ENCODE data around the gene RPL7L1. TPM values are rescaled to one million over a fixed set of nuclear protein-coding genes. Genes with fewer than 3 reads are reported as not detected.
"Not testable (repeated sequence)": the region's sequence is repeated elsewhere in the genome, so short reads cannot be mapped to it uniquely, and the experiment has no call there.

Gene RPL7L1
- total and polyA plus RNA-seq, 4 donors: 105 to 117 (median 108) TPM

GRCh38 chr6:42860481-42860880, 18.9 kb upstream of the RPL7L1 start:
- H3K4me3 ChIP-seq (ENCODE audit: low read depth, low read length): no peak overlapping the region
- no peaks in the 10 kb centered on the region for H3K4me1 ChIP-seq (ENCODE audit: control insufficient read depth, insufficient read depth, low read length)
- WGBS (ENCODE audit: insufficient coverage): 96% methylated on average over 4 of the region's 6 CpGs
- H3K27ac ChIP-seq (ENCODE audit: low read depth, low read length): no peak overlapping the region
- no peaks in the 10 kb centered on the region for H3K27me3 ChIP-seq (ENCODE audit: control insufficient read depth, insufficient read depth, low read length)
- no peak for DNase-seq (ENCODE audit: low read depth in 4 of 6, low spot score in 6 of 6)
- peaks cover 71% of the 10 kb centered on the region for H3K36me3 ChIP-seq (ENCODE audit: control insufficient read depth, insufficient read depth, low read length)
- no peaks in the 10 kb centered on the region for H3K9me3 ChIP-seq (ENCODE audit: control insufficient read depth, insufficient read depth, low read length)

DNA sequence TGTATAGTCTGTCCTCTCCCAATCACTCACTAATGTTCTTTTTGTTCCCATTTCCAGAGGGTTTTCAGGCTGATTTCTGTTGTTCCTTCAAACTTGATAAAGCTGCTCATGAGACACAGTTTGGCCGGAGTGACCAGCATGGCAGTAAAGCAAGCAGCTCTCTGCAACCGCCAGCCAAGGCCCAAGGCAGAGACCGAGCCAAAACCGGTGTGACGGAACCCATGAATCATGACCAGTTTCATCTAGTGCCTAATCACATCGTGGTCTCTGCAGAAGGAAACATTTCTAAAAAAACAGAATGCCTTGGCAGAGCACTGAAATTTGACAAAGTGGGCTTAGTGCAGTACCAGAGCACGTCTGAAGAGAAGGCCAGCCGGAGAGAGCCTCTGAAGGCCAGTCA, 14.8 kb upstream of the RPL7L1 start:
- Histone ChIP-seq H3K27me3 (ENCODE audit: control insufficient read depth, insufficient read depth, low read length) (no peaks in the 10 kb centered on the region), H3K4me1 (ENCODE audit: control insufficient read depth, insufficient read depth, low read length) (no peaks in the 10 kb centered on the region), H3K27ac (ENCODE audit: low read depth, low read length) (no peak overlapping the region), H3K4me3 (ENCODE audit: low read depth, low read length) (no peak overlapping the region), H3K9me3 (ENCODE audit: control insufficient read depth, insufficient read depth, low read length) (no peaks in the 10 kb centered on the region), H3K36me3 (ENCODE audit: control insufficient read depth, insufficient read depth, low read length) (peaks cover 47% of the 10 kb centered on the region)
- no peak for DNase-seq (ENCODE audit: low read depth in 4 of 6, low spot score in 6 of 6)
- WGBS (ENCODE audit: insufficient coverage): 93% methylated on average over 8 of the region's 8 CpGs

- no CpG with 5 or more reads among the region's 2 CpGs for WGBS (ENCODE audit: insufficient coverage)
- Histone ChIP-seq H3K27ac (ENCODE audit: low read depth, low read length) (no peak overlapping the region), H3K36me3 (ENCODE audit: control insufficient read depth, insufficient read depth, low read length) (peaks cover 14% of the 10 kb centered on the region), H3K4me1 (ENCODE audit: control insufficient read depth, insufficient read depth, low read length) (no peaks in the 10 kb centered on the region), H3K4me3 (ENCODE audit: low read depth, low read length) (no peak overlapping the region), H3K9me3 (ENCODE audit: control insufficient read depth, insufficient read depth, low read length) (no peaks in the 10 kb centered on the region), H3K27me3 (ENCODE audit: control insufficient read depth, insufficient read depth, low read length) (no peaks in the 10 kb centered on the region)
- no peak for DNase-seq (ENCODE audit: low read depth in 4 of 6, low spot score in 6 of 6)
These were observed 9.1 kb upstream of the RPL7L1 start for GRCh38 chr6:42870145-42870936.

DNA sequence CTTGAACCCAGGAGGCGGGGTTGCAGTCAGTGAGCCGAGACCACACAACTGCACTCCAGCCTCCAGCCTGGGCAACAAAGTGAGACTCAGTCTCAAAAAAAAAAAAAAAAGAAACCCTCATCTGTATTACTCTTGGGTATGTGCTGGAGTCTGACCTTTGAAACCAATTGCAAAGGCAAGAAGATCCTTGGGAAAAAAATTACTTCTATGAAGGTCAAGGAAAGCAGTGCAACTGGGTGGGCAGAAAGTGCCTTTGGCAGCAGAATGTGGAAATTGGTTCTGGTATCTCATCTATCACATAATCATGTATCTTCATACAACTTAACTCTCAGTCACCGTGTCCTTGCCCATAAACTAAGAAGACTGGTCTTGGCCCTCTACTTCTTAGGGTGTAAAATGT, 7.7 kb upstream of the RPL7L1 start:
- H3K4me1 ChIP-seq (ENCODE audit: control insufficient read depth, insufficient read depth, low read length): peaks cover 1% of the 10 kb centered on the region
- H3K9me3 ChIP-seq (ENCODE audit: control insufficient read depth, insufficient read depth, low read length): no peaks in the 10 kb centered on the region
- no peaks in the 10 kb centered on the region for H3K27me3 ChIP-seq (ENCODE audit: control insufficient read depth, insufficient read depth, low read length)
- H3K36me3 ChIP-seq (ENCODE audit: control insufficient read depth, insufficient read depth, low read length): peaks cover 9% of the 10 kb centered on the region
- no peak overlapping the region for H3K4me3 ChIP-seq (ENCODE audit: low read depth, low read length)
- H3K27ac ChIP-seq (ENCODE audit: low read depth, low read length): no peak overlapping the region
- DNase-seq (ENCODE audit: low read depth in 4 of 6, low spot score in 6 of 6): no peak
- no CpG with 5 or more reads among the region's 3 CpGs for WGBS (ENCODE audit: insufficient coverage)

DNA sequence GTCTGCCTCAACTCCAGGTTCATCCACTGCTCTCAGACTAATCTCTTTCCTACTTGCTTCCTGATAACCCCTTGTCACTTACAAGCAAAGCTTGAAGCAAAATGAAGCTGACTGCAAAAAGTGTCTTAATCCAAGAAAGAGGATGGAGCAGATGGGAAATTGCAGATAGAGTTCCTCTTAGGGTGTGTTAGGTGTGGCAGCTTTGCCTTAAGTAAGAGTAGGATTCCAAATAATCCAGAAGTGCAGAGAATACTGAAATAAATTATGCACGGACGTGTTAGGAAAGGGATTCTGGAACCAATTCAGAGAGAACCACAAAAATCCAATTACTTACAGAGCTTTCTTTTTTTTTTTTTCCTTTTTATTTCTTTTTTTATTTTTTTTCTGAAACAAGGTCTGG, 6.1 kb upstream of the RPL7L1 start:
- WGBS (ENCODE audit: insufficient coverage): no CpG with 5 or more reads among the region's 2 CpGs

DNA sequence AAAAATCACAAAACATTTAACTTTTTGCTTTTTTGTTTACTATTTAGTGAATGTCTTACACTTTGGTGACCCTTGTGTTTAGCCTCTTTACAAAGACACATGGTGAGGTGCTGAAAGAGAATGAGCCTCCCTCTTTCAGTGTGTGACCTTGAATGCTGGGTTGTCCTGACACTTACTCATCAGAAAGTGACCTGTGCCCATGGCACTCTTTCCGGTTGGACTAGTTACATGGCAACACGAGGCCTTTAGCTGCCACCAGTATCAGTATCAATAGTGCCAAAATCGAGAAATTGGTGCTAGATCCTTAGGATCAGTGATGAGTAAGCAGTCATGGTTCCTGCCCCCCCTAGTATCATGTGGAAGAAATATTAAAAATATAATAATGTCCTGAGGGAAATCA, 1.7 kb upstream of the RPL7L1 start:
- WGBS (ENCODE audit: insufficient coverage): 71% methylated on average over 2 of the region's 3 CpGs
- H3K27ac ChIP-seq (ENCODE audit: low read depth, low read length): no peak overlapping the region
- H3K27me3 ChIP-seq (ENCODE audit: control insufficient read depth, insufficient read depth, low read length): no peaks in the 10 kb centered on the region
- no peaks in the 10 kb centered on the region for H3K9me3 ChIP-seq (ENCODE audit: control insufficient read depth, insufficient read depth, low read length)
- H3K4me1 ChIP-seq (ENCODE audit: control insufficient read depth, insufficient read depth, low read length): peaks cover 27% of the 10 kb centered on the region
- no peak for DNase-seq (ENCODE audit: low read depth in 4 of 6, low spot score in 6 of 6)
- no peak overlapping the region for H3K4me3 ChIP-seq (ENCODE audit: low read depth, low read length)
- H3K36me3 ChIP-seq (ENCODE audit: control insufficient read depth, insufficient read depth, low read length): peaks cover 10% of the 10 kb centered on the region

More for the DNA sequence above, 6.1 kb upstream of the RPL7L1 start:
- DNase-seq (ENCODE audit: low read depth in 4 of 6, low spot score in 6 of 6): no peak
- Histone ChIP-seq H3K27ac (ENCODE audit: low read depth, low read length) (no peak overlapping the region), H3K27me3 (ENCODE audit: control insufficient read depth, insufficient read depth, low read length) (no peaks in the 10 kb centered on the region), H3K4me1 (ENCODE audit: control insufficient read depth, insufficient read depth, low read length) (peaks cover 6% of the 10 kb centered on the region), H3K4me3 (ENCODE audit: low read depth, low read length) (no peak overlapping the region), H3K9me3 (ENCODE audit: control insufficient read depth, insufficient read depth, low read length) (no peaks in the 10 kb centered on the region), H3K36me3 (ENCODE audit: control insufficient read depth, insufficient read depth, low read length) (peaks cover 9% of the 10 kb centered on the region)

DNA sequence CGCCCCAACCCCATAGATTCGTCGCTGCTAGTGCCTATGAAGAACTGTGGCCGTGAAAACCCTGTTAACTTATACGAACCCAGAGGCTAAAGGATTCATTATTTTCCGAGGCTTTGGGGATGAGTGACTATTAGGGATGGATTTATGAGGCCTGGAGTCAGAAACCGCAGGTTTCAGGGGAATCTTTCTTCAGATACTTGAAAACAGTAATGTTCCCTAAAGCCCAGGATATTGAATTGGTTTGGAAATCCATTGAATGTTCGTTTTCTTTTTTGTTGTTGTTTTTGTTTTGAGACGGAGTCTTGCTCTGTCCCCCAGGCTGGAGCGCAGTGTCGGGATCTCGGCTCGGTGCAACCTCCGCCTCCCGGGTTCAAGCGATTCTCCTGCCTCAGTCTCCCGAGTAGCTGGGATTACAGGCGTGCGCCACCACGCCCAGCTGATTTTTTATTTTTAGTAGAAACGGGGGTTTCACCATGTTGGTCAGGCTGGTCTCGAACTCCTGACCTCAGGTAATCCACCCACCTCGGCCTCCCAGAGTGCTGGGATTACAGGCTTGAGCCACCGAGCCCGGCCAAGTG, 913 bp downstream of the RPL7L1 start:
- not testable (repeated sequence) for H3K9me3 ChIP-seq (ENCODE audit: control insufficient read depth, insufficient read depth, low read length); H3K27me3 ChIP-seq (ENCODE audit: control insufficient read depth, insufficient read depth, low read length); DNase-seq (ENCODE audit: low read depth in 4 of 6, low spot score in 6 of 6)
- Histone ChIP-seq H3K27ac (ENCODE audit: low read depth, low read length) (peak overlapping the region; percentile 90), H3K4me3 (ENCODE audit: low read depth, low read length) (peak overlapping the region; percentile 86), H3K4me1 (ENCODE audit: control insufficient read depth, insufficient read depth, low read length) (peaks cover 27% of the 10 kb centered on the region), H3K36me3 (ENCODE audit: control insufficient read depth, insufficient read depth, low read length) (peaks cover 28% of the 10 kb centered on the region)
- 27% methylated on average over 13 of the region's 25 CpGs for WGBS (ENCODE audit: insufficient coverage)

- peak overlapping the region; percentile 86 for H3K4me3 ChIP-seq (ENCODE audit: low read depth, low read length)
- not testable (repeated sequence) for DNase-seq (ENCODE audit: low read depth in 4 of 6, low spot score in 6 of 6); H3K9me3 ChIP-seq (ENCODE audit: control insufficient read depth, insufficient read depth, low read length); H3K27me3 ChIP-seq (ENCODE audit: control insufficient read depth, insufficient read depth, low read length); H3K27ac ChIP-seq (ENCODE audit: low read depth, low read length)
- H3K36me3 ChIP-seq (ENCODE audit: control insufficient read depth, insufficient read depth, low read length): peaks cover 33% of the 10 kb centered on the region
- WGBS (ENCODE audit: insufficient coverage): 84% methylated on average over 7 of the region's 12 CpGs
- peaks cover 27% of the 10 kb centered on the region for H3K4me1 ChIP-seq (ENCODE audit: control insufficient read depth, insufficient read depth, low read length)
These were observed 1.5 kb downstream of the RPL7L1 start for GRCh38 chr6:42880871-42881270.

DNA sequence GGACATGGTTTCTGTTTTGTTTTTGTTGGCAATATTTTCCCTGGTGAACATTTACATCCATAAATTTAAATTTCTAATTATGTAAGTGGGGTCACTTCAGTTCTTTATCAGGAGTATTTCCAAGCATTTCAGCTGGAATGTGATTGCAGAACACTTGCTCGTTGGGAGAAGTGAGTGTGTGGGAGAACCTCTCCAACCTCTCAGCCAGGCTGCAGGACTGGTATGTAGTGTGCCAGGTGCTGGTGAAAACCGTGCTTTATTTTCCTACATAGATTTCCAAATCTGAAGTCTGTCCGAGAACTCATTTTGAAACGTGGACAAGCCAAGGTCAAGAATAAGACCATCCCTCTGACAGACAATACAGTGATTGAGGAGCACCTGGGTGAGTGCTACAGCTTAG, 6.3 kb downstream of the RPL7L1 start:
- Histone ChIP-seq H3K27ac (ENCODE audit: low read depth, low read length) (no peak overlapping the region), H3K4me3 (ENCODE audit: low read depth, low read length) (no peak overlapping the region), H3K9me3 (ENCODE audit: control insufficient read depth, insufficient read depth, low read length) (no peaks in the 10 kb centered on the region), H3K36me3 (ENCODE audit: control insufficient read depth, insufficient read depth, low read length) (peaks cover 42% of the 10 kb centered on the region), H3K4me1 (ENCODE audit: control insufficient read depth, insufficient read depth, low read length) (peaks cover 12% of the 10 kb centered on the region), H3K27me3 (ENCODE audit: control insufficient read depth, insufficient read depth, low read length) (no peaks in the 10 kb centered on the region)
- DNase-seq (ENCODE audit: low read depth in 4 of 6, low spot score in 6 of 6): no peak
- WGBS (ENCODE audit: insufficient coverage): no CpG with 5 or more reads among the region's 4 CpGs

GRCh38 chr6:42888201-42888600, 8.8 kb downstream of the RPL7L1 start:
- WGBS (ENCODE audit: insufficient coverage): no CpG with 5 or more reads among the region's 4 CpGs
- H3K36me3 ChIP-seq (ENCODE audit: control insufficient read depth, insufficient read depth, low read length): peaks cover 29% of the 10 kb centered on the region

More at GRCh38 chr6:42888201-42888600, 8.8 kb downstream of the RPL7L1 start:
- not testable (repeated sequence) for H3K9me3 ChIP-seq (ENCODE audit: control insufficient read depth, insufficient read depth, low read length); DNase-seq (ENCODE audit: low read depth in 4 of 6, low spot score in 6 of 6); H3K27me3 ChIP-seq (ENCODE audit: control insufficient read depth, insufficient read depth, low read length); H3K27ac ChIP-seq (ENCODE audit: low read depth, low read length); H3K4me3 ChIP-seq (ENCODE audit: low read depth, low read length); H3K4me1 ChIP-seq (ENCODE audit: control insufficient read depth, insufficient read depth, low read length)
